Measurements from ENCODE around the gene COL28A1.

Gene COL28A1

DNA sequence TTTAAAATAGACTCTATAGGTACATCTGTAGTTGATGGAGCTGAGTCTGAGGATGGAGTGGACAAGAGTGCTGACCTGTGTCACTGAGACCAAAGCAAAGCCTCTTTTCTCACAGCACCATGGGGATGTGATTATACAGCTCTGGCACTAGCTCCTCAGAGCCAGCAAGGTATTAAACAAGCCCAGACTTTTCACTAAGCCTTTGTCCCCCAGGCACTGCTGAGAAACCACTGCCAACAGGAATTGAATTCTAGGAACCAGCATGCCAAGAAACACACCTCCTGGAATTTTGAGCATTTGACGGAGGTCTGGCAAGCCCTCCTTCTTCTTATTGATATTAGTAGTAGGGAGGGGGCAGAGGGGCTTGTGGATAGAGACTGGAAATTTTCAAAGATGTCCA, 206.3 kb downstream of the COL28A1 start:
- no peak for DNase-seq (ENCODE audit: low spot score)
- TF ChIP-seq, protein P1, sequence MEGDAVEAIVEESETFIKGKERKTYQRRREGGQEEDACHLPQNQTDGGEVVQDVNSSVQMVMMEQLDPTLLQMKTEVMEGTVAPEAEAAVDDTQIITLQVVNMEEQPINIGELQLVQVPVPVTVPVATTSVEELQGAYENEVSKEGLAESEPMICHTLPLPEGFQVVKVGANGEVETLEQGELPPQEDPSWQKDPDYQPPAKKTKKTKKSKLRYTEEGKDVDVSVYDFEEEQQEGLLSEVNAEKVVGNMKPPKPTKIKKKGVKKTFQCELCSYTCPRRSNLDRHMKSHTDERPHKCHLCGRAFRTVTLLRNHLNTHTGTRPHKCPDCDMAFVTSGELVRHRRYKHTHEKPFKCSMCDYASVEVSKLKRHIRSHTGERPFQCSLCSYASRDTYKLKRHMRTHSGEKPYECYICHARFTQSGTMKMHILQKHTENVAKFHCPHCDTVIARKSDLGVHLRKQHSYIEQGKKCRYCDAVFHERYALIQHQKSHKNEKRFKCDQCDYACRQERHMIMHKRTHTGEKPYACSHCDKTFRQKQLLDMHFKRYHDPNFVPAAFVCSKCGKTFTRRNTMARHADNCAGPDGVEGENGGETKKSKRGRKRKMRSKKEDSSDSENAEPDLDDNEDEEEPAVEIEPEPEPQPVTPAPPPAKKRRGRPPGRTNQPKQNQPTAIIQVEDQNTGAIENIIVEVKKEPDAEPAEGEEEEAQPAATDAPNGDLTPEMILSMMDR (IDR thresholded peaks at IDR 0.05; ENCODE audit: extremely low read depth, missing control alignments): no peak

DNA sequence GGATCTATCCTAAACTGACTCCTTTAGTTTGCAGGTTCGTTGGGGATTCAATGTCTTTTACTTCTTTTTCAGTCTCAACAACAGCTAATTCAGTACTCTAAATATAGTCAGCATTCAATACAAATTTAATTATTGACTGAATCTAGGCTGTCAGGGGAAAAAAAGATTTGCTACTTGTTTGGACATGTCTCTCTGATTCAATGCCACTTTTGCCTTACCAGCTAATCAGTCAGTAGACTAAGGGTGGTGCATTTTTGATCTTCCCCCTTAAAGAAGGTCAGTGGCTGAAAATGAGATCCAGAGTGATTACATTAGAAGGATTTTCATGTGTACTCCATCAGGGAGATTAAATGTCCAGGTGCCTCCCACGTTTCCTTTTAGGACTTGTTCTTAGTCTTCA, 208.2 kb downstream of the COL28A1 start:
- no peak for DNase-seq (ENCODE audit: low spot score)
- TF ChIP-seq, protein P1 (IDR thresholded peaks at IDR 0.05; ENCODE audit: extremely low read depth, missing control alignments): no peak

DNA sequence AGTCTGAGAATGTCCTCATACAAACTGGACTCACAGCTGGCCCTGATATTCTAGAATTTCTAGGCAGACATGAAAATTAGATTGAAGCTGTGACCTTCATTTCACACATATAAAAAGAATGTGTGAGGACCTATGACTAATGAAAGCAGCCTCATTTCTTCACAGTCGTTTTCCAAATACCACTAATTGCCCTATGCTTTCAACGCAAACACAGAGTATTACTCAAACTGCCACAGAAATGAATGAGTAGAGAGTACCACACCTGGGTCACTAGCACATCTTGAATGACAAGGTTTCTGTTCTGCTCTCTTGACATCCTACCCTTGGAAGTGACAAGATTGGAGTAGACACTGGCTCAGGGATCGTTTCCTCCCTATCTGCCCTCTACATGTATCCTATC, 211.0 kb downstream of the COL28A1 start:
- DNase-seq (ENCODE audit: low spot score): no peak
- TF ChIP-seq, protein P1 (IDR thresholded peaks at IDR 0.05; ENCODE audit: extremely low read depth, missing control alignments): no peak

DNA sequence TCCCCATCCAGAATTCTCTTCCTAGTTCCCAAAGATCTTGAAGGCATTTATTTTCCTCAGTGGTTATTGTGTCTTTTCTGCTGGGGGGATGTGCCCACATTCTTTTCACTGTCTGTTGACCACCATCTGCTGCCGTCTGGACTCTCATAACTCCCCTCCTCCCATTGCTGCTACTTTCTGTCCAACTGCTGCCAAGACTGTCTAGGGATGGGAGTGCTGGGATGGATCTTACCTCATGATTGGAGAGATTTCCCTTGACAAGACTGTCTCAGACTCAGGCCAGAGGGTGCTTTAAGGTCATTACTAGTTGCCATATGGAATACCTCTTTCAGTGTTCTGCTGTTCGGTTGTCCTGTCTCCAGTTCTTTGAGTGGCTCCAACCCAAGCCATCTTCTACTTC, 211.8 kb downstream of the COL28A1 start:
- no peak for DNase-seq (ENCODE audit: low spot score)
- TF ChIP-seq, protein P1 (IDR thresholded peaks at IDR 0.05; ENCODE audit: extremely low read depth, missing control alignments): no peak

DNA sequence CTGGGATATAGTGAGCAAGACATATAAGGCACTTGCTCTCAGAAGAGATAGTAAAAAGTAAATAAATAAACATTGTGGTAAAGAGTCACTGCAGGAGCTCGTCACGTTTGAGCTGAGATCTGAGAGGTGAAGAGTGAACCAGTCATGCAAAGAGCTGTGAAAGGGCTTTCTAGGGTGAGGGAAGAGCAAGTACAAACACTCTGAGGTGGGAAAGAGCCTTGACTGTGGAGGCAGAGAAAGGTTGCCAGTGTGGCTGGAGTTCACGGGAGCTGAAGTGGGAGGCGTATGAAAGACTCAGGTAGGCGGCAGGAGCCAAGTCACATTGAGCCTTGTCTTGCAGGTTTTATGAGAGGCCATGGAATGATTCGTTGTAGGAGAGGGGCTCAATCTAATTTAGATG, 212.3 kb downstream of the COL28A1 start:
- TF ChIP-seq, protein P1 (IDR thresholded peaks at IDR 0.05; ENCODE audit: extremely low read depth, missing control alignments): no peak
- DNase-seq (ENCODE audit: low spot score): peak; percentile 15

DNA sequence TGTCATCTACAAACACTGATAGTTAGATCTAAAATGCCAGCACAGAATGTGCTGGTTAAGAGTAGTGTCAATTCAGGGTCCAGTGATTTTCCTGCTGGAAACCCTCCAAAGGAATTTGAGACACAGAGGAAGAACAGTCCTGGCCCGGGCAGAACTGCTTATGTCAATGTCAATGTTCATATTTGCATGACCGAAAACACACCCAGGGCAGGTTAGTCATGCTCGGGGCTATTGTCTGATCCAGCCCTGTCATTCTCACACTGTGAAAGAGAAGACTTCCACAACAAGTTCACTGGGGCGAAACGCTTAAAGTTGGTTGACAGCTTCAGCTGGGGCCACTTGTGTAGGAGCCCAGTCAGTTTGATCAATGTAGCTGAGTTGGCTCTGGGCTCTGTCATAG, 214.0 kb downstream of the COL28A1 start:
- peak; percentile 54 for DNase-seq (ENCODE audit: low spot score)

DNA sequence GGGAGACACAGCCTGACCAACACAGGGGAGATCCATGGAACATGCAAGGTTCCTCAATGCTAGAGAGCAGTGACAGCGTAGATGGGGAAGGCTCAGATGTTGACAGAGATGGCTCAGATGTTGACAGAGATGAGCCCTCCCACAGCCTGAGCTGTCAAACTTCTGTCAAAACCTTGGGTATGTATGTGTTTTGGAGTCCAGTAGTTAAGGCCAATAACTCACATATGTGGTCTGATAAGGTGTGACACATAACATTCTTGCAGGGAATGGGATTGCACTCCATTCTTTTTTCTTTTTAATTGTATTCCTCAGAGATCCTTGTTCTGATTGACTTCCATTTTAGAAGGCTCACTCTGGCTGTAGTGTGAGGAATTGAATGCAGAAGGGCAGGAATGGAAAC, 217.1 kb downstream of the COL28A1 start:
- TF ChIP-seq, protein P1 (IDR thresholded peaks at IDR 0.05; ENCODE audit: extremely low read depth, missing control alignments): no peak
- DNase-seq (ENCODE audit: low spot score): no peak

More for the DNA sequence above, 214.0 kb downstream of the COL28A1 start:
- TF ChIP-seq, protein P1 (IDR thresholded peaks at IDR 0.05; ENCODE audit: extremely low read depth, missing control alignments): no peak
